Hepatocyte (in vitro differentiated cells): ENCODE data around the gene ATP6V1E1.

Experiments
- EZH2phosphoT487 ChIP-seq: fragments of 200-600 bp; sonication (generic); IDR thresholded peaks from one replicate; pipeline ENCODE4 v1.6.1; 2018; ENCODE audit warnings: antibody characterized with exemption, mild to moderate bottlenecking, low read depth, moderate library complexity; ENCODE audit not compliant: unreplicated experiment, severe bottlenecking
- TF ChIP-seq, protein P1 (sequence below): fragments of 200-600 bp; sonication (generic); IDR thresholded peaks from 2 replicates; pipeline ENCODE4 v1.5.1; 2016; ENCODE audit warnings: antibody characterized with exemption, mild to moderate bottlenecking; ENCODE audit not compliant: poor library complexity

DNA sequence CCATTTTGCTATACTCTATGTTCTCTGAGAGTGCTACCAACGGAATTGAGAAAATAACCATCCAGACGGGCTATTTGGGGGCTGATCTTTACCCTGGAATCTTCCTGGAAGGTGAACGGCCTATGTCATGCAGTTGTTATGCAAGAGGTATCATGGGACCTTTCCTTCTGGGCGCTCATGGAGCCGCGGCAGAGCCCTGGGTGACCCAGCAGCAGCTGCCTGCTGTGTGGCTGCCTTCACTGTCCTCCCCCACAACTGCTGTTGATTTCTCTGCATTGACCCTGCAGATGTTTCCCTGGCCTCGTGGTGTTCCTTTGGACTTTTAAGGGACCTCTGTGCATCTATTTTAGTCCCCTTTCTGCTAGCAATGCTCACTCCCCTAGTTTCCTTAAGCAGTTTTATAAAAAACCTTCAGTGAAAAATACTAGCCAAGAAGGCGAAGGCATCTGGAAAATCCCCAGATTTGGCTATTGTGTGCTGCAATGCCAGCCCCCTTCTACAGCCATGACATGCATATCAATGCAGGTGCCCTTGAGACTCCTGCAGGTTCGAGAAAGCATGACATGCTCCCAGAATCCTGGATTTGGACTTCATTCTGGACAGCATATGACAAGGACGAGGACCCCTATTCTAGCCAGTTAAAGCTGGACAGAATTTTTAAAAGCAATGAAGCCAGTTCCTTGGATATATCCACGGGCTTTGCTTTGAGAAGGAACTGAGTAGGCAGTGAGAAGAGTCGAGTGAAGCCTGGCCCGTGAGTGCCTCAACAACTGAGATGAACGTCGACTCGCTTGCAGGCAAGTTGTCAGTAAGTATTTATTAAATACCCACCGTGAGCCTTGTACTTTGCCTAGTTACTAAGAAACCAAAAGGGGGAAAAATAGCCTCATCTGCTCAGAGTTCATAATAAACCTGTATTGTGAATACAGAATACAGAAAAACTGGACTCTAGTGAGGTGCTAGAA is 65.4 kb downstream of the ATP6V1E1 start, which contains the start of gene SLC25A18:
- TF ChIP-seq EZH2phosphoT487 = no peak
- TF ChIP-seq, protein P1, sequence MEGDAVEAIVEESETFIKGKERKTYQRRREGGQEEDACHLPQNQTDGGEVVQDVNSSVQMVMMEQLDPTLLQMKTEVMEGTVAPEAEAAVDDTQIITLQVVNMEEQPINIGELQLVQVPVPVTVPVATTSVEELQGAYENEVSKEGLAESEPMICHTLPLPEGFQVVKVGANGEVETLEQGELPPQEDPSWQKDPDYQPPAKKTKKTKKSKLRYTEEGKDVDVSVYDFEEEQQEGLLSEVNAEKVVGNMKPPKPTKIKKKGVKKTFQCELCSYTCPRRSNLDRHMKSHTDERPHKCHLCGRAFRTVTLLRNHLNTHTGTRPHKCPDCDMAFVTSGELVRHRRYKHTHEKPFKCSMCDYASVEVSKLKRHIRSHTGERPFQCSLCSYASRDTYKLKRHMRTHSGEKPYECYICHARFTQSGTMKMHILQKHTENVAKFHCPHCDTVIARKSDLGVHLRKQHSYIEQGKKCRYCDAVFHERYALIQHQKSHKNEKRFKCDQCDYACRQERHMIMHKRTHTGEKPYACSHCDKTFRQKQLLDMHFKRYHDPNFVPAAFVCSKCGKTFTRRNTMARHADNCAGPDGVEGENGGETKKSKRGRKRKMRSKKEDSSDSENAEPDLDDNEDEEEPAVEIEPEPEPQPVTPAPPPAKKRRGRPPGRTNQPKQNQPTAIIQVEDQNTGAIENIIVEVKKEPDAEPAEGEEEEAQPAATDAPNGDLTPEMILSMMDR = no peak
